ENCODE results near the gene IGSF3.

IGSF3 gene

GRCh38 chr1:116559304-116559761 is 108.2 kb downstream of the IGSF3 start:
- no peak for DNase-seq (ENCODE audit: low read depth in 3 of 3)

GRCh38 chr1:116558571-116558970 is 109.0 kb downstream of the IGSF3 start:
- no peak for DNase-seq (ENCODE audit: low read depth in 3 of 3)

GRCh38 chr1:116558140-116558549 is 109.4 kb downstream of the IGSF3 start:
- no peak for DNase-seq (ENCODE audit: low read depth in 3 of 3)

GRCh38 chr1:116557323-116557878 is 110.1 kb downstream of the IGSF3 start:
- DNase-seq (ENCODE audit: low read depth in 3 of 3) = no peak

- peak; percentile 59 to 80 (median 64) for DNase-seq (ENCODE audit: low read depth in 3 of 3)
Measured at GRCh38 chr1:116556289-116557006, 111.1 kb downstream of the IGSF3 start.

- DNase-seq (ENCODE audit: low read depth in 3 of 3) = no peak
Measured at GRCh38 chr1:116554924-116555323, 112.6 kb downstream of the IGSF3 start.

GRCh38 chr1:116553386-116554115 is 114.0 kb downstream of the IGSF3 start:
- DNase-seq (ENCODE audit: low read depth in 3 of 3) = no peak

- no peak for DNase-seq (ENCODE audit: low read depth in 3 of 3)
Measured at GRCh38 chr1:116546354-116546977, 121.1 kb downstream of the IGSF3 start.

GRCh38 chr1:116545359-116545705 is 122.2 kb downstream of the IGSF3 start:
- DNase-seq (ENCODE audit: low read depth in 3 of 3) = no peak

GRCh38 chr1:116544588-116545358 is 122.8 kb downstream of the IGSF3 start:
- DNase-seq (ENCODE audit: low read depth in 3 of 3) = no peak

- no peak for DNase-seq (ENCODE audit: low read depth in 3 of 3)
Measured at GRCh38 chr1:116540088-116540487, 127.4 kb downstream of the IGSF3 start.

- DNase-seq (ENCODE audit: low read depth in 3 of 3) = no peak
Measured at GRCh38 chr1:116538544-116538943, 129.0 kb downstream of the IGSF3 start.

- no peak for DNase-seq (ENCODE audit: low read depth in 3 of 3)
Measured at GRCh38 chr1:116537898-116538297, 129.6 kb downstream of the IGSF3 start.

- DNase-seq (ENCODE audit: low read depth in 3 of 3) = no peak
Measured at GRCh38 chr1:116537040-116537831, 130.3 kb downstream of the IGSF3 start.

GRCh38 chr1:116534014-116534739 is 133.4 kb downstream of the IGSF3 start:
- DNase-seq (ENCODE audit: low read depth in 3 of 3) = no peak

GRCh38 chr1:116533429-116533820 is 134.1 kb downstream of the IGSF3 start:
- DNase-seq (ENCODE audit: low read depth in 3 of 3) = no peak

- DNase-seq (ENCODE audit: low read depth in 3 of 3) = no peak
Measured at GRCh38 chr1:116532671-116533428, 134.7 kb downstream of the IGSF3 start.

- DNase-seq (ENCODE audit: low read depth in 3 of 3) = no peak
Measured at GRCh38 chr1:116531917-116532316, 135.6 kb downstream of the IGSF3 start.

- no peak for DNase-seq (ENCODE audit: low read depth in 3 of 3)
Measured at GRCh38 chr1:116529681-116530080, 137.9 kb downstream of the IGSF3 start.

All from stimulated activated CD4-positive, alpha-beta T cell treated with anti-CD3 and anti-CD28 coated beads, TNF-alpha, amount 100 ng/mL, for 48 hours (primary cell).